DND-41 (cell line): ENCODE data around the gene MFAP2.

Experiments
- ATAC-seq: fragments of 200-7000 bp; cut with Tn5 transposase; 3 replicates; pipeline ENCODE4 v1.9.1; 2021; ENCODE audit warnings: low read depth; ENCODE audit not compliant: insufficient read depth
- DNase-seq: peaks from one replicate; pipeline ENCODE4 v3.0.0-alpha.2; 2020
- H2AFZ ChIP-seq: 2 replicates; pipeline ENCODE4 v1.6.0; 2012; ENCODE audit warnings: low read depth, low read length
- H3K27ac ChIP-seq: 2 replicates; pipeline ENCODE4 v1.5.1; 2012; ENCODE audit warnings: low read length, inconsistent platforms
- H3K27me3 ChIP-seq: fragments of 200-600 bp; sonication (generic); 2 replicates; pipeline ENCODE4 v1.6.0; 2012; ENCODE audit warnings: low read length, mild to moderate bottlenecking, inconsistent platforms; ENCODE audit not compliant: insufficient read depth, poor library complexity
- H3K36me3 ChIP-seq: 2 replicates; pipeline ENCODE4 v1.5.1; 2012; ENCODE audit warnings: low read length, inconsistent platforms; ENCODE audit not compliant: insufficient read depth
- H3K4me1 ChIP-seq: 2 replicates; pipeline ENCODE4 v1.5.1; 2012; ENCODE audit warnings: mild to moderate bottlenecking, low read length; ENCODE audit not compliant: insufficient read depth
- H3K4me2 ChIP-seq: 2 replicates; pipeline ENCODE4 v1.6.0; 2012; ENCODE audit warnings: mild to moderate bottlenecking, moderate library complexity, low read length, inconsistent platforms; ENCODE audit not compliant: insufficient read depth
- H3K4me3 ChIP-seq, 2 experiments: fragments of 200-600 bp in 1 of 2; shearing (Covaris generic) in 1 of 2; 2 replicates each; pipeline ENCODE4 v1.5.1; 2012 to 2016; ENCODE audit warnings: inconsistent platforms in 2 of 2, low read length in 2 of 2, mild to moderate bottlenecking in 2 of 2, low read depth in 1 of 2, moderate library complexity in 1 of 2
- H3K79me2 ChIP-seq: 2 replicates; pipeline ENCODE4 v1.6.0; 2012; ENCODE audit warnings: low read length, inconsistent platforms; ENCODE audit not compliant: insufficient read depth
- H3K9ac ChIP-seq: 2 replicates; pipeline ENCODE4 v1.6.0; 2012; ENCODE audit warnings: low read depth, mild to moderate bottlenecking, inconsistent platforms, low read length, moderate library complexity
- H3K9me3 ChIP-seq: 2 replicates; pipeline ENCODE4 v1.5.1; 2012; ENCODE audit warnings: low read length, moderate library complexity, mild to moderate bottlenecking, inconsistent platforms; ENCODE audit not compliant: insufficient read depth, severe bottlenecking
- H4K20me1 ChIP-seq: 2 replicates; pipeline ENCODE4 v1.6.0; 2012; ENCODE audit warnings: low read length; ENCODE audit not compliant: insufficient read depth
- CTCF ChIP-seq: IDR thresholded peaks from 2 replicates; pipeline ENCODE4 v1.5.1; 2012; ENCODE audit warnings: borderline replicate concordance, low read length, moderate library complexity, mild to moderate bottlenecking; ENCODE audit not compliant: poor library complexity, severe bottlenecking; ENCODE audit errors: extremely low read depth
- EZH2 ChIP-seq: IDR thresholded peaks from 3 replicates; pipeline ENCODE4 v1.6.1; 2012; ENCODE audit warnings: borderline replicate concordance, low read depth, mild to moderate bottlenecking, moderate library complexity, low read length, inconsistent platforms; ENCODE audit not compliant: severe bottlenecking

MFAP2 gene

GRCh38 chr1:16979475-16980327 lies 719 bp downstream of the MFAP2 start:
- H3K9ac ChIP-seq: no peak overlapping the region
- no peak overlapping the region for H2AFZ ChIP-seq
- H3K4me2 ChIP-seq: no peak overlapping the region
- ATAC-seq (no peak), DNase-seq (no peak)
- H3K79me2 ChIP-seq: no peaks in the 10 kb centered on the region
- no peaks in the 10 kb centered on the region for H3K4me1 ChIP-seq
- H3K9me3 ChIP-seq: no peaks in the 10 kb centered on the region
- H3K27me3 ChIP-seq: no peaks in the 10 kb centered on the region
- H4K20me1 ChIP-seq: no peaks in the 10 kb centered on the region; the same call in 1 of the 2 replicates
- TF ChIP-seq EZH2: no peak
- TF ChIP-seq CTCF: no peak
- no peak overlapping the region for H3K4me3 ChIP-seq
- no peak overlapping the region for H3K27ac ChIP-seq
- H3K36me3 ChIP-seq: no peaks in the 10 kb centered on the region

- Histone ChIP-seq H3K4me2 (no peak overlapping the region), H3K27me3 (no peaks in the 10 kb centered on the region), H3K36me3 (no peaks in the 10 kb centered on the region), H3K4me1 (no peaks in the 10 kb centered on the region), H2AFZ (no peak overlapping the region), H3K27ac (no peak overlapping the region), H4K20me1 (no peaks in the 10 kb centered on the region; the same call in 1 of the 2 replicates), H3K9ac (no peak overlapping the region), H3K9me3 (no peaks in the 10 kb centered on the region), H3K4me3 (no peak overlapping the region), H3K79me2 (no peaks in the 10 kb centered on the region)
- no peak for ATAC-seq
- DNase-seq: no peak
- TF ChIP-seq EZH2 (no peak), CTCF (no peak)
Observed at GRCh38 chr1:16978567-16979474, 1.6 kb downstream of the MFAP2 start.

DNA sequence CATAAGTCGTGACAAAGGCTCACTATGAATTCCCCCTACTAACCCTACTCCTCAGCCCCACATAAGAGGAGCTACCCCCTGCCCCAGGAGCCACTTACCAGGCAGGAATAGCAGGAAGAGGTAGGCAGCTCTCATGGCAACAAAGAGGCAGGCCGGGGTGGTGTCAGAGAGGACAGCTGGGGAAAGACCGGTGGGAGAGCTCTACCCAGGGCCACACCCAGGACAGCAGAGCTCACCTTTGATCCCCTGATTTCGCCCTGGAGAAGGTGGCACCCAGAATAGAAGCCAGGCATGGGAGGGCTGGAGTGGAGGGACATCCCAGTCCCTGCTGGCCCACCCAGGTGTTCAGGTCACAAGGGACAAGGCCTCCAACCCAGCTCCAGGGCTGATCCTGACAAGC lies 2.3 kb downstream of the MFAP2 start:
- Histone ChIP-seq H3K9ac (no peak overlapping the region), H3K4me2 (no peak overlapping the region)

More for the DNA sequence above, 2.3 kb downstream of the MFAP2 start:
- DNase-seq: no peak
- H3K4me1 ChIP-seq: no peaks in the 10 kb centered on the region
- ATAC-seq: no peak
- H3K27ac ChIP-seq: no peak overlapping the region
- H2AFZ ChIP-seq: no peak overlapping the region
- no peak for TF ChIP-seq EZH2
- TF ChIP-seq CTCF: no peak
- no peaks in the 10 kb centered on the region for H3K79me2 ChIP-seq
- no peaks in the 10 kb centered on the region; the same call in 1 of the 2 replicates for H4K20me1 ChIP-seq
- no peaks in the 10 kb centered on the region for H3K36me3 ChIP-seq
- H3K4me3 ChIP-seq: no peak overlapping the region
- no peaks in the 10 kb centered on the region for H3K9me3 ChIP-seq
- H3K27me3 ChIP-seq: no peaks in the 10 kb centered on the region
